WERI-Rb-1 (cell line): ENCODE data around the gene SHROOM3.
"Not testable (repeated sequence)": the region's sequence is repeated elsewhere in the genome, so short reads cannot be mapped to it uniquely, and the experiment has no call there.

ENCODE experiments used
- DNase-seq: peaks from one replicate; pipeline ENCODE4 v3.0.0-alpha.2; 2020
- H3K27ac ChIP-seq: fragments of 250-450 bp; sonication (Bioruptor Pico); 2 replicates; pipeline ENCODE4 v1.5.1; 2020; ENCODE audit warnings: mild to moderate bottlenecking, moderate library complexity
- H3K27me3 ChIP-seq: fragments of 250-450 bp; sonication (Bioruptor Pico); 2 replicates; pipeline ENCODE4 v1.5.1; 2021; ENCODE audit warnings: mild to moderate bottlenecking, low read depth, moderate library complexity; ENCODE audit not compliant: insufficient read depth, severe bottlenecking
- H3K36me3 ChIP-seq: fragments of 250-450 bp; sonication (Bioruptor Pico); 2 replicates; pipeline ENCODE4 v1.5.1; 2020; ENCODE audit warnings: mild to moderate bottlenecking, moderate library complexity
- H3K4me3 ChIP-seq: 2 replicates; pipeline ENCODE4 v1.5.1; 2011; ENCODE audit warnings: low read depth, mild to moderate bottlenecking, control low read depth, low read length
- H3K9me3 ChIP-seq: fragments of 250-450 bp; sonication (Bioruptor Pico); 2 replicates; pipeline ENCODE4 v1.5.1; 2021; ENCODE audit warnings: mild to moderate bottlenecking, moderate library complexity; ENCODE audit not compliant: severe bottlenecking
- TF ChIP-seq, protein P1 (sequence below): IDR thresholded peaks from 2 replicates; pipeline ENCODE4 v1.5.1; 2011; ENCODE audit warnings: low read depth, mild to moderate bottlenecking, control low read depth, inconsistent platforms, low read length

Gene SHROOM3

GRCh38 chr4:76449362-76449767 is 14.3 kb downstream of the SHROOM3 start:
- Histone ChIP-seq H3K27me3 (no peaks in the 10 kb centered on the region), H3K36me3 (no peaks in the 10 kb centered on the region), H3K27ac (no peak overlapping the region), H3K4me3 (no peak overlapping the region), H3K9me3 (no peaks in the 10 kb centered on the region)
- no peak for DNase-seq
- TF ChIP-seq, protein P1, sequence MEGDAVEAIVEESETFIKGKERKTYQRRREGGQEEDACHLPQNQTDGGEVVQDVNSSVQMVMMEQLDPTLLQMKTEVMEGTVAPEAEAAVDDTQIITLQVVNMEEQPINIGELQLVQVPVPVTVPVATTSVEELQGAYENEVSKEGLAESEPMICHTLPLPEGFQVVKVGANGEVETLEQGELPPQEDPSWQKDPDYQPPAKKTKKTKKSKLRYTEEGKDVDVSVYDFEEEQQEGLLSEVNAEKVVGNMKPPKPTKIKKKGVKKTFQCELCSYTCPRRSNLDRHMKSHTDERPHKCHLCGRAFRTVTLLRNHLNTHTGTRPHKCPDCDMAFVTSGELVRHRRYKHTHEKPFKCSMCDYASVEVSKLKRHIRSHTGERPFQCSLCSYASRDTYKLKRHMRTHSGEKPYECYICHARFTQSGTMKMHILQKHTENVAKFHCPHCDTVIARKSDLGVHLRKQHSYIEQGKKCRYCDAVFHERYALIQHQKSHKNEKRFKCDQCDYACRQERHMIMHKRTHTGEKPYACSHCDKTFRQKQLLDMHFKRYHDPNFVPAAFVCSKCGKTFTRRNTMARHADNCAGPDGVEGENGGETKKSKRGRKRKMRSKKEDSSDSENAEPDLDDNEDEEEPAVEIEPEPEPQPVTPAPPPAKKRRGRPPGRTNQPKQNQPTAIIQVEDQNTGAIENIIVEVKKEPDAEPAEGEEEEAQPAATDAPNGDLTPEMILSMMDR = no peak

DNA sequence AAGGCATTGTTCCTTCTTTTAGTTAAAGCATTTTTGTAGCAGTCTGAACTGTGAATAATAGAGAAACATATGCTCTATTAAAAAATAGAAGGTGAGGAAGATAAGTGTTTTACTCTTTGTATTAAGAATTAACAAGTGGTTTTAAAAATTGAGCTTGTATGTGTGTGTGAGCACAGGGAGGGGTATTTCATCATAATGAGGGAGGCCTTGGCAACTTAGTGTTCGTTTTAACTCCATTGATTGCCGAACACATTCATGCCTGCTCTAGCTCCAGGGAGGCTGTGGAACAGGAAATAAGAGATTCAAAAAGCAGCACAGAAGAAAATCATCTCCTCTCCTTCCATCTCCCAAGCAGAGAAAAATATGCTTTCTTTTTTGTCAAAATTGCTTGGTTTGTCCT is 14.8 kb downstream of the SHROOM3 start:
- Histone ChIP-seq H3K27me3 (no peaks in the 10 kb centered on the region), H3K4me3 (no peak overlapping the region), H3K36me3 (no peaks in the 10 kb centered on the region), H3K27ac (no peak overlapping the region), H3K9me3 (no peaks in the 10 kb centered on the region)
- DNase-seq = no peak
- TF ChIP-seq, protein P1 = no peak

GRCh38 chr4:76453232-76453631 is 18.2 kb downstream of the SHROOM3 start:
- DNase-seq = no peak
- Histone ChIP-seq H3K4me3 (no peak overlapping the region), H3K9me3 (no peaks in the 10 kb centered on the region), H3K27me3 (no peaks in the 10 kb centered on the region), H3K27ac (no peak overlapping the region), H3K36me3 (no peaks in the 10 kb centered on the region)
- TF ChIP-seq, protein P1 = no peak

DNA sequence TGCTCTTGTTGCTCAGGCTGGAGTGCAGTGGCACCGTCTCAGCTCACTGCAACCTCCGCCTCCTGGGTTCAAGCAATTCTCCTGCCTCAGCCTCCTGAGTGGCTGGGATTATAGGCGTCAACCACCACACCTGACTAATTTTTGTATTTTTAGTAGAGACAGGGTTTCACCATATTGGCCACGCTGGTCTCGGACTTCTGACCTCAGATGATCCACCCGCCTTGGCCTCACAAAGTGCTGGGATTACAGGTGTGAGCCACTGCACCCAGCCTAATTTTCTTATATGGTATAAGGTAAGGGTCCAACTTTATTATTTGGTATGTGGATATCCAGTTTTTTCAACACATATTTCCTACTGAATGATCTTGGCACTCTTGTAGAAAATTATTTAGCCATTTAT is 19.0 kb downstream of the SHROOM3 start:
- not testable (repeated sequence) for H3K4me3 ChIP-seq, H3K27me3 ChIP-seq, H3K27ac ChIP-seq, DNase-seq, H3K9me3 ChIP-seq, H3K36me3 ChIP-seq

DNA sequence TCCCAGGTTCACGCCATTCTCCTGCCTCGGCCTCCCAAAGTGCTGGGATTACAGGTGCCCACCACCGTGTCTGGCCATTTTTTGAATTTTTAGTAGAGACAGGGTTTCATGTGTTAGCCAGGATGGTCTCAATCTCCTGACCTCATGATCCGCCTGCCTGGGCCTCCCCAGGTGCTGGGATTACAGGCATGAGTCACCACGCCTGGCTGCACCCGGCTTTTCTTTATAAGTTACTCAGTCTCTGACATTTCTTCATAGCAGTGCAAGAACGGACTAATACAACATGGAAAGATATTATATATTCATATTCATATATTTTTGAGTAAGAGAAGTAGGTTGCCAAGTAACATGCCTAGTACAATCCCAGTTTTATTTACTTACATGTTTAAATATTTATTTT is 22.9 kb downstream of the SHROOM3 start:
- TF ChIP-seq, protein P1 = no peak
- Histone ChIP-seq H3K9me3 (no peaks in the 10 kb centered on the region), H3K27ac (no peak overlapping the region), H3K36me3 (no peaks in the 10 kb centered on the region), H3K27me3 (no peaks in the 10 kb centered on the region), H3K4me3 (no peak overlapping the region)
- no peak for DNase-seq

GRCh38 chr4:76458297-76458696 is 23.3 kb downstream of the SHROOM3 start:
- DNase-seq = no peak
- Histone ChIP-seq H3K27me3 (no peaks in the 10 kb centered on the region), H3K9me3 (no peaks in the 10 kb centered on the region), H3K36me3 (no peaks in the 10 kb centered on the region), H3K27ac (no peak overlapping the region), H3K4me3 (no peak overlapping the region)
- TF ChIP-seq, protein P1 = no peak
